GM12872 (cell line): ENCODE results near the gene LTBP4.

Source experiments
- CTCF ChIP-seq: IDR thresholded peaks from 3 replicates; pipeline ENCODE4 v1.5.1; 2011; ENCODE audit warnings: low read depth, mild to moderate bottlenecking, low read length, moderate library complexity; ENCODE audit not compliant: insufficient read depth

LTBP4 gene

GRCh38 chr19:40666803-40667438 lies 65.8 kb downstream of the LTBP4 start:
- no peak for TF ChIP-seq CTCF

GRCh38 chr19:40667602-40668001 lies 66.4 kb downstream of the LTBP4 start:
- TF ChIP-seq CTCF, result no peak

- TF ChIP-seq CTCF, result no peak
Measured at GRCh38 chr19:40668991-40669614, 67.9 kb downstream of the LTBP4 start.

- no peak for TF ChIP-seq CTCF
Measured at GRCh38 chr19:40671404-40671803, 70.2 kb downstream of the LTBP4 start.

GRCh38 chr19:40672038-40672437 lies 70.9 kb downstream of the LTBP4 start:
- no peak for TF ChIP-seq CTCF

GRCh38 chr19:40672573-40673299 lies 71.6 kb downstream of the LTBP4 start:
- no peak for TF ChIP-seq CTCF

- no peak for TF ChIP-seq CTCF
Measured at GRCh38 chr19:40673397-40673796, 72.2 kb downstream of the LTBP4 start.
